Measurements from ENCODE around the gene SLC22A4. TPM values are rescaled to one million over a fixed set of nuclear protein-coding genes. Genes with fewer than 3 reads are reported as not detected.

Gene SLC22A4
- total RNA-seq, 4 donors from 2014 or later: 25.5 to 56.6 (median 37.3) TPM; not detected in 1

- H3K9me3 ChIP-seq: no peaks in the 10 kb centered on the region
- no peak overlapping the region for H3K4me3 ChIP-seq
- H3K36me3 ChIP-seq: peaks cover 0 to 4% (median 0%) of the 10 kb centered on the region in 3 donors
- DNase-seq: peak; percentile 23 to 67 (median 49)
- TF ChIP-seq CTCF (IDR thresholded peaks at IDR 0.05): no peak
- TF ChIP-seq POLR2A (IDR thresholded peaks at IDR 0.05): no peak
- H3K27ac ChIP-seq: peak overlapping the region; percentile 22 to 97 (median 78)
- peaks cover 0 to 71% (median 5%) of the 10 kb centered on the region in 4 donors for H3K4me1 ChIP-seq
- no peaks in the 10 kb centered on the region for H3K27me3 ChIP-seq
Measured at GRCh38 chr5:132260714-132261551, 33.3 kb upstream of the SLC22A4 start.

GRCh38 chr5:132261881-132262845 is 32.0 kb upstream of the SLC22A4 start:
- Histone ChIP-seq H3K36me3 (peaks cover 0 to 4% (median 0%) of the 10 kb centered on the region in 3 donors), H3K27ac (peak overlapping the region in 3 of 4 donors; percentile 15 to 97 (median 31)), H3K27me3 (no peaks in the 10 kb centered on the region), H3K9me3 (no peaks in the 10 kb centered on the region), H3K4me3 (no peak overlapping the region), H3K4me1 (peaks cover 0 to 82% (median 5%) of the 10 kb centered on the region in 4 donors)
- peak in 2 of 3 donors; percentile 10 to 38 for DNase-seq
- TF ChIP-seq CTCF (IDR thresholded peaks at IDR 0.05) (no peak), POLR2A (IDR thresholded peaks at IDR 0.05) (no peak)

GRCh38 chr5:132262882-132263547 is 31.2 kb upstream of the SLC22A4 start:
- Histone ChIP-seq H3K27ac (peak overlapping the region in 2 of 4 donors; percentile 31 to 97), H3K9me3 (no peaks in the 10 kb centered on the region), H3K4me1 (peaks cover 0 to 78% (median 5%) of the 10 kb centered on the region in 4 donors), H3K36me3 (peaks cover 0 to 4% (median 0%) of the 10 kb centered on the region in 3 donors), H3K4me3 (no peak overlapping the region), H3K27me3 (no peaks in the 10 kb centered on the region)
- DNase-seq: no peak
- no peak for TF ChIP-seq POLR2A (IDR thresholded peaks at IDR 0.05)
- no peak for TF ChIP-seq CTCF (IDR thresholded peaks at IDR 0.05)

GRCh38 chr5:132263548-132264261 is 30.5 kb upstream of the SLC22A4 start:
- DNase-seq: peak; percentile 17 to 50 (median 50)
- Histone ChIP-seq H3K27ac (peak overlapping the region; percentile 0 to 90 (median 60)), H3K4me3 (no peak overlapping the region), H3K4me1 (peaks cover 0 to 73% (median 5%) of the 10 kb centered on the region in 4 donors), H3K9me3 (no peaks in the 10 kb centered on the region), H3K27me3 (no peaks in the 10 kb centered on the region), H3K36me3 (peaks cover 0 to 4% (median 0%) of the 10 kb centered on the region in 3 donors)
- no peak for TF ChIP-seq POLR2A (IDR thresholded peaks at IDR 0.05)
- no peak for TF ChIP-seq CTCF (IDR thresholded peaks at IDR 0.05)
